Measurements from ENCODE around the gene BCKDHB. TPM values are rescaled to one million over a fixed set of nuclear protein-coding genes. Genes with fewer than 3 reads are reported as not detected.

BCKDHB gene
- total and polyA plus RNA-seq, 2 experiments from 2014 or later = 32.1 to 42.7 TPM

GRCh38 chr6:80251321-80251720 lies 144.8 kb downstream of the BCKDHB start:
- no peak overlapping the region for H3K27ac ChIP-seq (ENCODE audit: low read depth)
- no peaks in the 10 kb centered on the region for H3K27me3 Mint-ChIP-seq (ENCODE audit: insufficient read depth, low read depth, poor library complexity)
- TF ChIP-seq CREB1 (CRISPR knock-in tag; IDR thresholded peaks at IDR 0.05; ENCODE audit: low read depth) (no peak), ZNF462 (CRISPR knock-in tag; IDR thresholded peaks at IDR 0.05) (no peak), ZNF114 (CRISPR knock-in tag; IDR thresholded peaks at IDR 0.05) (no peak), NANOG (IDR thresholded peaks at IDR 0.05; ENCODE audit: borderline replicate concordance) (no peak), EZH2phosphoT487 (IDR thresholded peaks at IDR 0.05; ENCODE audit: unreplicated experiment) (no peak), EZH2 (IDR thresholded peaks at IDR 0.05; ENCODE audit: low read depth, unreplicated experiment) (no peak), REST (IDR thresholded peaks at IDR 0.05; ENCODE audit: unreplicated experiment) (no peak), POLR2AphosphoS5 (IDR thresholded peaks at IDR 0.05; ENCODE audit: low read depth) (no peak), STAT1 (IDR thresholded peaks at IDR 0.05; ENCODE audit: unreplicated experiment) (no peak), CTCF (conservative IDR thresholded peaks at IDR 0.05; ENCODE audit: low read depth in 2 of 2) (no peak), ZNF331 (CRISPR knock-in tag; IDR thresholded peaks at IDR 0.05; ENCODE audit: low read depth) (no peak), ETS1 (IDR thresholded peaks at IDR 0.05) (no peak)
- no peaks in the 10 kb centered on the region for H3K9me3 Mint-ChIP-seq
- no peaks in the 10 kb centered on the region for H3F3A ChIP-seq (replicated peaks; ENCODE audit: low read depth)
- no peaks in the 10 kb centered on the region for H3K9me2 ChIP-seq (ENCODE audit: insufficient read depth)
- no peak for ATAC-seq
- H3K4me1 Mint-ChIP-seq = no peaks in the 10 kb centered on the region; the same call in 2 of the 3 replicates
- H3K27ac Mint-ChIP-seq = no peak overlapping the region
- no peak overlapping the region for H2AFZ ChIP-seq
- DNase-seq (ENCODE audit: low spot score) = no peak
- no peak overlapping the region for H3K4me2 ChIP-seq
- H3K36me3 Mint-ChIP-seq (ENCODE audit: low read depth) = no peaks in the 10 kb centered on the region
- no peaks in the 10 kb centered on the region for H4K20me1 ChIP-seq (replicated peaks; ENCODE audit: insufficient read depth)
- H3K27me3 ChIP-seq (ENCODE audit: insufficient read depth) = no peaks in the 10 kb centered on the region
- H3K4me3 Mint-ChIP-seq = no peak overlapping the region
- H3K36me3 ChIP-seq (ENCODE audit: insufficient read depth) = no peaks in the 10 kb centered on the region
- no peak overlapping the region for H3K4me3 ChIP-seq
- no peaks in the 10 kb centered on the region for H3K79me2 ChIP-seq (replicated peaks; ENCODE audit: insufficient read depth)
- no peaks in the 10 kb centered on the region for H3K4me1 ChIP-seq (ENCODE audit: insufficient read depth)
